Measurements from ENCODE around the gene STAT1.

Gene STAT1

DNA sequence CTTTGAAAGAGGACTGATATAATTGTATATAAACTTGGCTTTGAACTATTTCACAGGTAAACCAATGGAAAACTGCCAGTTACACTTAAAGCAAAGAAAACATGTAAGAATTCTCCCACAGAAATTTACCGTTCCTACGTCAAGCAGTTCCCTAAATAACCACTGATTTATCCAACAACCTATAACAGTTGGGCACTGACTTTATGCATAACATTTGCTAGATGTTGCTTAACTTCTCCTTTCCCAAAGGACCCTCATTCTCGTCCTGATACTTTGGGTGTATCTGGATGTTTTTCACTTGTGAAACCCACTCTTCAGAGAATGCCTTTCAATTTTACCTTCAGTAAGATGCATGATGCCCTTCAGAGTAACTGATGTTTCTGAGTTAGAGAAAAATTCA lies 43.8 kb downstream of the STAT1 start:
- Histone ChIP-seq H3K27ac (ENCODE audit: low read depth, low read length, poor library complexity, severe bottlenecking) (no peak overlapping the region), H3K9me3 (ENCODE audit: low read length) (no peaks in the 10 kb centered on the region)

DNA sequence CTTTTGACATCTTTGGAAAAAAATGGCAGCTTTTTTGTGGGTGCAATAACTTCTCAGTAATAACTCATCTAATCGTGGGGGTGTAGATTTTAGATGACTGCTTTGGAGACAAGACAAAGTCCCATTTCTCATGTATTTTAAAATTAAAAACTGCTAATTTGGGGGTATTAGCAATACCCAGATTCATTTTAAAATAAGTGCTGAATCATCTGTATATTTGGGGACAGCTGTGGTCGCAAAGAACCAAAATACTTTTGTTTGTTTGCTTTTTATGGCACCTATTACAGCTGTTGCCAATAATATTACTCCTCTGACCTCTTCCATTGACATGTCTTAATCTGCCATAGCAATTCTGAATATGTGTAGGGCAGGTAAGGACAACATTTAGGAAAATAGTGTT lies 45.4 kb downstream of the STAT1 start:
- H3K79me2 ChIP-seq (ENCODE audit: insufficient read depth, low read length) = no peaks in the 10 kb centered on the region
- no peaks in the 10 kb centered on the region for H3K9me2 ChIP-seq (ENCODE audit: low read depth, low read length)
- no peaks in the 10 kb centered on the region for H3K9me3 ChIP-seq (ENCODE audit: low read length)
- H3F3A ChIP-seq (ENCODE audit: insufficient read depth, low read length) = no peaks in the 10 kb centered on the region
- TF ChIP-seq, protein P1, sequence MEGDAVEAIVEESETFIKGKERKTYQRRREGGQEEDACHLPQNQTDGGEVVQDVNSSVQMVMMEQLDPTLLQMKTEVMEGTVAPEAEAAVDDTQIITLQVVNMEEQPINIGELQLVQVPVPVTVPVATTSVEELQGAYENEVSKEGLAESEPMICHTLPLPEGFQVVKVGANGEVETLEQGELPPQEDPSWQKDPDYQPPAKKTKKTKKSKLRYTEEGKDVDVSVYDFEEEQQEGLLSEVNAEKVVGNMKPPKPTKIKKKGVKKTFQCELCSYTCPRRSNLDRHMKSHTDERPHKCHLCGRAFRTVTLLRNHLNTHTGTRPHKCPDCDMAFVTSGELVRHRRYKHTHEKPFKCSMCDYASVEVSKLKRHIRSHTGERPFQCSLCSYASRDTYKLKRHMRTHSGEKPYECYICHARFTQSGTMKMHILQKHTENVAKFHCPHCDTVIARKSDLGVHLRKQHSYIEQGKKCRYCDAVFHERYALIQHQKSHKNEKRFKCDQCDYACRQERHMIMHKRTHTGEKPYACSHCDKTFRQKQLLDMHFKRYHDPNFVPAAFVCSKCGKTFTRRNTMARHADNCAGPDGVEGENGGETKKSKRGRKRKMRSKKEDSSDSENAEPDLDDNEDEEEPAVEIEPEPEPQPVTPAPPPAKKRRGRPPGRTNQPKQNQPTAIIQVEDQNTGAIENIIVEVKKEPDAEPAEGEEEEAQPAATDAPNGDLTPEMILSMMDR (IDR thresholded peaks at IDR 0.05; ENCODE audit: low read length) = no peak
- no peak for TF ChIP-seq EZH2 (IDR thresholded peaks at IDR 0.05; ENCODE audit: borderline replicate concordance, low read length)
- H3K27ac ChIP-seq (ENCODE audit: low read depth, low read length, poor library complexity, severe bottlenecking) = no peak overlapping the region
- no peak overlapping the region for H3K4me2 ChIP-seq (ENCODE audit: low read length)
- H3K27me3 ChIP-seq (ENCODE audit: insufficient read depth, low read length) = no peaks in the 10 kb centered on the region
- H3K36me3 ChIP-seq (ENCODE audit: insufficient read depth, low read length) = peaks cover 53% of the 10 kb centered on the region
- no peak overlapping the region for H3K4me3 ChIP-seq (ENCODE audit: low read depth, low read length, poor library complexity, severe bottlenecking)
- H4K20me1 ChIP-seq (ENCODE audit: insufficient read depth, low read length) = no peaks in the 10 kb centered on the region
- no peaks in the 10 kb centered on the region for H3K4me1 ChIP-seq (ENCODE audit: insufficient read depth, low read length, severe bottlenecking)
- no peak overlapping the region for H3K9ac ChIP-seq (ENCODE audit: low read length)
- H2AFZ ChIP-seq (ENCODE audit: low read length) = no peak overlapping the region

More for the DNA sequence above, 43.8 kb downstream of the STAT1 start:
- Histone ChIP-seq H3K4me1 (ENCODE audit: insufficient read depth, low read length, severe bottlenecking) (no peaks in the 10 kb centered on the region), H3K36me3 (ENCODE audit: insufficient read depth, low read length) (peaks cover 67% of the 10 kb centered on the region), H3K9ac (ENCODE audit: low read length) (no peak overlapping the region), H3K27me3 (ENCODE audit: insufficient read depth, low read length) (no peaks in the 10 kb centered on the region), H3K79me2 (ENCODE audit: insufficient read depth, low read length) (no peaks in the 10 kb centered on the region), H3F3A (ENCODE audit: insufficient read depth, low read length) (no peaks in the 10 kb centered on the region), H3K4me3 (ENCODE audit: low read depth, low read length, poor library complexity, severe bottlenecking) (no peak overlapping the region), H3K4me2 (ENCODE audit: low read length) (no peak overlapping the region), H2AFZ (ENCODE audit: low read length) (no peak overlapping the region), H3K9me2 (ENCODE audit: low read depth, low read length) (no peaks in the 10 kb centered on the region), H4K20me1 (ENCODE audit: insufficient read depth, low read length) (no peaks in the 10 kb centered on the region)
- TF ChIP-seq, protein P1 (IDR thresholded peaks at IDR 0.05; ENCODE audit: low read length) = no peak
- no peak for TF ChIP-seq EZH2 (IDR thresholded peaks at IDR 0.05; ENCODE audit: borderline replicate concordance, low read length)

DNA sequence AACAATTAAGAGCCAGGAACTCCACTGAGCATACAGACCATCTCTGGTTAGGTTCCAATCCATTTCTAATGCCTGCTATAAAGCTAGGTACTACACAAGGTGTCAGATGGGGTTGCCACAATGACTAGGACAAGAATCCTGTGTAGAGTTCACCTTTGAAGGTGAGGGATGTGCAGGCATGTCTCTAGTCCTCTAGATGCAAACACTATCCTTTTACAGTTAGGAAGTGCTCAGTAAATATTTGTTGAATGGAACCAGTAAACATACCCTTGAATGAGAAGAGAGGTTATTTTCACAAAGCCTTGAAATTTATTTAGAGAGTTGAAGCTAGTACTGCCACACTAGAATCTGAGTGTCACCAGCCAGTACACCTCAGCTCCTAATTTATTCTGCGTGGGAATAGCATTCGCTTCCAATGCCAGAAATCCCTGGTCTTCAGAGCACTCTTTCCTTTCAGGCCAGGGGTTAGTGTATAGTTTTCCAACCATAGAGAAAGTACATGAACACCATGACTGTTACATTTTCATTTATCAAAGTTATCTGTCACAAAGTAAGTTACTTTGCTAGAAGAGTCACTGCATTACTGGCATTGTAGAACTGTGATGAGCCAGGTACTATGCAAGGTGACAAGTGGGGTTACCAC lies 48.3 kb downstream of the STAT1 start:
- no peak overlapping the region for H3K4me3 ChIP-seq (ENCODE audit: low read depth, low read length, poor library complexity, severe bottlenecking)
- H2AFZ ChIP-seq (ENCODE audit: low read length) = no peak overlapping the region
- no peaks in the 10 kb centered on the region for H4K20me1 ChIP-seq (ENCODE audit: insufficient read depth, low read length)
- H3K36me3 ChIP-seq (ENCODE audit: insufficient read depth, low read length) = peaks cover 55% of the 10 kb centered on the region; the same call in 1 of the 2 replicates
- H3K27ac ChIP-seq (ENCODE audit: low read depth, low read length, poor library complexity, severe bottlenecking) = no peak overlapping the region
- H3K9me3 ChIP-seq (ENCODE audit: low read length) = no peaks in the 10 kb centered on the region
- H3K4me1 ChIP-seq (ENCODE audit: insufficient read depth, low read length, severe bottlenecking) = no peaks in the 10 kb centered on the region
- no peaks in the 10 kb centered on the region for H3K79me2 ChIP-seq (ENCODE audit: insufficient read depth, low read length)
- H3K9ac ChIP-seq (ENCODE audit: low read length) = no peak overlapping the region
- H3K4me2 ChIP-seq (ENCODE audit: low read length) = no peak overlapping the region
- no peak for TF ChIP-seq EZH2 (IDR thresholded peaks at IDR 0.05; ENCODE audit: borderline replicate concordance, low read length)
- TF ChIP-seq, protein P1 (IDR thresholded peaks at IDR 0.05; ENCODE audit: low read length) = no peak
- no peaks in the 10 kb centered on the region for H3F3A ChIP-seq (ENCODE audit: insufficient read depth, low read length)
- H3K27me3 ChIP-seq (ENCODE audit: insufficient read depth, low read length) = no peaks in the 10 kb centered on the region
- no peaks in the 10 kb centered on the region for H3K9me2 ChIP-seq (ENCODE audit: low read depth, low read length)

Measured in OCI-LY1 (cell line).